Measurements from ENCODE around the gene COL21A1. TPM values are rescaled to one million over a fixed set of nuclear protein-coding genes. Genes with fewer than 3 reads are reported as not detected.

Gene COL21A1
- total RNA-seq, 2 experiments from 2014 or later = not detected

DNA sequence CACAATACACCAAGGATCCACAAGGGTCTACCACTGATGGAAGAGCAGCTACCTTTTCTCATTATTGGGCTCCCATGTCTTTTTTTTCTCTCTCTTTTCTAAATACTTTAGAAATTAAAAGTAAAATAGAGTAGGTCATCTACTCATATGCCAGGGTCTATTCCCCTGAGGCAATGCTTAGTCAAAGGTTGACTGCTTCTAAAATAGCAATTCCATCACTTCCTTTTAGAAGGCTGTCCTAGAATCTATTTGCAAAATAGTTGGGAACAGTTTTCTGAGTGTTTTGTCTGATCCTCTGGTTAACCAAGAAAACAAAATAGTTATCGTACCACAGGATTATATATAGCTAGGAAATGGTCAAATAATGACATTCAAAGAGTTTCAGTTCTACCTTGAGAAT, 174.1 kb downstream of the COL21A1 start:
- no peak for ATAC-seq (ENCODE audit: poor library complexity)
- H3K9me3 Mint-ChIP-seq = peaks cover 2% of the 10 kb centered on the region
- no peaks in the 10 kb centered on the region for H3K4me1 Mint-ChIP-seq (ENCODE audit: low read depth)
- H3K4me3 Mint-ChIP-seq = no peak overlapping the region
- H3K27ac Mint-ChIP-seq = no peak overlapping the region
- Histone ChIP-seq H3K4me3 (ENCODE audit: low read length) (no peak overlapping the region), H3K9me3 (ENCODE audit: control insufficient read depth in 1 of 2, insufficient read depth in 1 of 2, low read length in 2 of 2) (no peaks in the 10 kb centered on the region), H3K36me3 (ENCODE audit: insufficient read depth, low read length) (no peaks in the 10 kb centered on the region), H3K4me1 (ENCODE audit: insufficient read depth, low read length) (no peaks in the 10 kb centered on the region), H3K27me3 (ENCODE audit: control insufficient read depth in 1 of 2, insufficient read depth in 2 of 2, low read length in 2 of 2) (no peaks in the 10 kb centered on the region), H3K27ac (ENCODE audit: low read depth in 1 of 2, low read length in 2 of 2) (no peak overlapping the region)
- no peaks in the 10 kb centered on the region for H3K27me3 Mint-ChIP-seq
- TF ChIP-seq, protein P1, sequence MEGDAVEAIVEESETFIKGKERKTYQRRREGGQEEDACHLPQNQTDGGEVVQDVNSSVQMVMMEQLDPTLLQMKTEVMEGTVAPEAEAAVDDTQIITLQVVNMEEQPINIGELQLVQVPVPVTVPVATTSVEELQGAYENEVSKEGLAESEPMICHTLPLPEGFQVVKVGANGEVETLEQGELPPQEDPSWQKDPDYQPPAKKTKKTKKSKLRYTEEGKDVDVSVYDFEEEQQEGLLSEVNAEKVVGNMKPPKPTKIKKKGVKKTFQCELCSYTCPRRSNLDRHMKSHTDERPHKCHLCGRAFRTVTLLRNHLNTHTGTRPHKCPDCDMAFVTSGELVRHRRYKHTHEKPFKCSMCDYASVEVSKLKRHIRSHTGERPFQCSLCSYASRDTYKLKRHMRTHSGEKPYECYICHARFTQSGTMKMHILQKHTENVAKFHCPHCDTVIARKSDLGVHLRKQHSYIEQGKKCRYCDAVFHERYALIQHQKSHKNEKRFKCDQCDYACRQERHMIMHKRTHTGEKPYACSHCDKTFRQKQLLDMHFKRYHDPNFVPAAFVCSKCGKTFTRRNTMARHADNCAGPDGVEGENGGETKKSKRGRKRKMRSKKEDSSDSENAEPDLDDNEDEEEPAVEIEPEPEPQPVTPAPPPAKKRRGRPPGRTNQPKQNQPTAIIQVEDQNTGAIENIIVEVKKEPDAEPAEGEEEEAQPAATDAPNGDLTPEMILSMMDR (IDR thresholded peaks at IDR 0.05) = no peak
- DNase-seq = no peak
- intact Hi-C loops (cut with DNase I, micrococcal nuclease) = no loop called here
- H3K36me3 Mint-ChIP-seq (ENCODE audit: low read depth) = no peaks in the 10 kb centered on the region
- POLR2A ChIA-PET = no interaction called here
- CTCF ChIA-PET = no interaction called here

DNA sequence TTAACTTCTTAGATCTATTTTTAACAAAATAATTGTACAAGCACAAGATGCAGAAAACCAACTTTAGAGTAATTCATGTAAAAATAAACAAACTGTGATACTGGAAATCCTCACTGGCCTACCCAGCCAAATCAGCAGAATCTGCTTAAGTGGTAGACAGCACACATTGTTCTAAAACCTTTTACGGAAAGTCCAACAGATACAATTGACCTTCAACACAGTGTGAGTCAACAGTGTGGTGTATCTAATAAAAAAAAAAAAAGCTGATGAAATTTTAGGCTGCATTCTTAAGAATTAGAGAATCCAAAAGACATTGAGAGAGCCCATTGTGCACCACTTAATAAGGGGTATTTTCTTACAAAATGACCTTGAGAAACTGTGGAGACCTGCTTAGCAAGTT, 174.5 kb downstream of the COL21A1 start:
- Mint-ChIP-seq H3K36me3 (ENCODE audit: low read depth) (no peaks in the 10 kb centered on the region), H3K4me3 (no peak overlapping the region), H3K9me3 (peaks cover 2% of the 10 kb centered on the region), H3K27me3 (no peaks in the 10 kb centered on the region), H3K4me1 (ENCODE audit: low read depth) (no peaks in the 10 kb centered on the region), H3K27ac (no peak overlapping the region)
- ATAC-seq (ENCODE audit: poor library complexity) (no peak), DNase-seq (no peak)
- Histone ChIP-seq H3K27ac (ENCODE audit: low read depth in 1 of 2, low read length in 2 of 2) (no peak overlapping the region), H3K4me1 (ENCODE audit: insufficient read depth, low read length) (no peaks in the 10 kb centered on the region), H3K27me3 (ENCODE audit: control insufficient read depth in 1 of 2, insufficient read depth in 2 of 2, low read length in 2 of 2) (no peaks in the 10 kb centered on the region), H3K4me3 (ENCODE audit: low read length) (no peak overlapping the region), H3K9me3 (ENCODE audit: control insufficient read depth in 1 of 2, insufficient read depth in 1 of 2, low read length in 2 of 2) (no peaks in the 10 kb centered on the region), H3K36me3 (ENCODE audit: insufficient read depth, low read length) (no peaks in the 10 kb centered on the region)
- TF ChIP-seq, protein P1 (IDR thresholded peaks at IDR 0.05) = no peak
- intact Hi-C loops (cut with DNase I, micrococcal nuclease) = no loop called here
- ChIA-PET CTCF (no interaction called here), POLR2A (no interaction called here)

DNA sequence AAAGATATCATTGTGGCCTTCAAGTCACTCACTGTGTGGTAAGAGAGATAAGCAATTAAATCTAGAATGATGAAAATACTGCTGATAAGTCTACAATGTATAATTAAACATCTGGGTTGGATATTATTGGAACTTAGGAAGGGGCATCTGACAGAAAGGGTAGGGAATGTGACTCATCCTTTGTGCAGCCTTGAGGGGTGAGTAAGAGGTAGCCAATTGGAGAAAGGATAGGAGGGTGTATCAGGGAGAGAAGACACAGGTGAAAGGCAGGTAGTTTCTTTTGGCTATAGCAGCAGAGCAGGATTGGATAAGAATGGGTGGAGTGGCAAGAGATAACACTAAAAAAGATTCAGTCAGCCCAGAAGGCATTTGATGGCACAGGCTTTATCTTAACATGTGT, 182.0 kb downstream of the COL21A1 start:
- no peak for ATAC-seq (ENCODE audit: poor library complexity)
- H3K27me3 ChIP-seq (ENCODE audit: control insufficient read depth in 1 of 2, insufficient read depth in 2 of 2, low read length in 2 of 2) = no peaks in the 10 kb centered on the region
- no peaks in the 10 kb centered on the region for H3K27me3 Mint-ChIP-seq
- H3K9me3 Mint-ChIP-seq = peaks cover 6% of the 10 kb centered on the region
- H3K4me3 ChIP-seq (ENCODE audit: low read length) = no peak overlapping the region
- H3K27ac Mint-ChIP-seq = no peak overlapping the region
- H3K27ac ChIP-seq (ENCODE audit: low read depth in 1 of 2, low read length in 2 of 2) = no peak overlapping the region
- no peaks in the 10 kb centered on the region for H3K36me3 Mint-ChIP-seq (ENCODE audit: low read depth)
- ChIA-PET POLR2A (no interaction called here), CTCF (no interaction called here)
- intact Hi-C loops (cut with DNase I, micrococcal nuclease) = no loop called here
- no peak for DNase-seq
- TF ChIP-seq, protein P1 (IDR thresholded peaks at IDR 0.05) = no peak
- no peak overlapping the region for H3K4me3 Mint-ChIP-seq
- H3K4me1 Mint-ChIP-seq (ENCODE audit: low read depth) = no peaks in the 10 kb centered on the region
- H3K9me3 ChIP-seq (ENCODE audit: control insufficient read depth in 1 of 2, insufficient read depth in 1 of 2, low read length in 2 of 2) = no peaks in the 10 kb centered on the region
- H3K4me1 ChIP-seq (ENCODE audit: insufficient read depth, low read length) = no peaks in the 10 kb centered on the region
- no peaks in the 10 kb centered on the region for H3K36me3 ChIP-seq (ENCODE audit: insufficient read depth, low read length)
